GM21423 (cell line): ENCODE results near the gene TTLL12.

ENCODE experiments used
- ATAC-seq: cut with Tn5 transposase; IDR thresholded peaks from one replicate; pipeline ENCODE4 v1.9.1; 2021; ENCODE audit warnings: mild to moderate bottlenecking, moderate library complexity; ENCODE audit not compliant: unreplicated experiment

Gene TTLL12

DNA sequence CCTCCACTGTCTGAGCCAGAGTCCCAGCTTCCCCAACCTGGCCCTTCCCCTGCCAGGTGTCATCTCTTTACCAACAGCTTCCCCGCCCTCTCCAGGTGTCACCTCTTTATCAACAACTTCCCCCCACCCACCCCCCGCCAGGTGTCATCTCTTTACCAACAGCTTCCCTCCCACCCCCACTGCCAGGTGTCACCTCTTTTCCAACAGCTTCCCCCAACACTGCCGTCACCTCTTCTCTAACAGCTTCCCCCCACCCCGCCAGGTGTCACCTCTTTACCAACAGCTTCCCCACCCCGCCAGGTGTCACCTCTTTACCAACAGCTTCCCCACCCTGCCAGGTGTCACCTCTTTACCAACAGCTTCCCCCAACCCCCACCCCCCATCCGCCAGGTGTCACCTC is 29.8 kb upstream of the TTLL12 start:
- no peak for ATAC-seq

GRCh38 chr22:43213962-43214361 is 27.0 kb upstream of the TTLL12 start:
- ATAC-seq, result no peak

GRCh38 chr22:43213051-43213450 is 26.1 kb upstream of the TTLL12 start:
- no peak for ATAC-seq

GRCh38 chr22:43212434-43212952 is 25.6 kb upstream of the TTLL12 start:
- no peak for ATAC-seq

DNA sequence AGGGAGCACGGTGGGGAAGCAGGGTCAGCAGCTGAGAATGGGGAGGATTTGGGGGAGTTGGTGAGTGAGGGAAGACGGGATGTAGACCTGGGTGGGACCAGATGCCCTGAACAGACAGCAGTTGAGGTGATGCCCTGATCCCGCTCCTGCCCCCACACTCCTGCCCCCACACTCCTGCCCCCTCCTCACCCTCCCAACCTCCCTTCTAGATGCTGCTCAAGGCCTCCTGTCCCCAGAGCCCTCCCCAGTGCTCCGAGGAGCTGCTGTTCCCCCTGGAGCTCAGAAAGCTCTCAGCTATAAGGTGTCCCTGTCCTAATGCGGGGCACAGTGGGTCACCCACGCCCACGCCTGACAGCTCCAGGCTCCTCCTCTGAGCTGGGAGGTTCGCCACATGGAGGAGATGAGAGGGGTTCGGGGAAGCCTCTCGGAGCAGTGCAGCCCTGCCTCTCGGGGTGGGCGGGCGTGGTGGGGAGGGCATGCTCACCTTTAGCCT is 25.1 kb upstream of the TTLL12 start:
- ATAC-seq, result no peak

DNA sequence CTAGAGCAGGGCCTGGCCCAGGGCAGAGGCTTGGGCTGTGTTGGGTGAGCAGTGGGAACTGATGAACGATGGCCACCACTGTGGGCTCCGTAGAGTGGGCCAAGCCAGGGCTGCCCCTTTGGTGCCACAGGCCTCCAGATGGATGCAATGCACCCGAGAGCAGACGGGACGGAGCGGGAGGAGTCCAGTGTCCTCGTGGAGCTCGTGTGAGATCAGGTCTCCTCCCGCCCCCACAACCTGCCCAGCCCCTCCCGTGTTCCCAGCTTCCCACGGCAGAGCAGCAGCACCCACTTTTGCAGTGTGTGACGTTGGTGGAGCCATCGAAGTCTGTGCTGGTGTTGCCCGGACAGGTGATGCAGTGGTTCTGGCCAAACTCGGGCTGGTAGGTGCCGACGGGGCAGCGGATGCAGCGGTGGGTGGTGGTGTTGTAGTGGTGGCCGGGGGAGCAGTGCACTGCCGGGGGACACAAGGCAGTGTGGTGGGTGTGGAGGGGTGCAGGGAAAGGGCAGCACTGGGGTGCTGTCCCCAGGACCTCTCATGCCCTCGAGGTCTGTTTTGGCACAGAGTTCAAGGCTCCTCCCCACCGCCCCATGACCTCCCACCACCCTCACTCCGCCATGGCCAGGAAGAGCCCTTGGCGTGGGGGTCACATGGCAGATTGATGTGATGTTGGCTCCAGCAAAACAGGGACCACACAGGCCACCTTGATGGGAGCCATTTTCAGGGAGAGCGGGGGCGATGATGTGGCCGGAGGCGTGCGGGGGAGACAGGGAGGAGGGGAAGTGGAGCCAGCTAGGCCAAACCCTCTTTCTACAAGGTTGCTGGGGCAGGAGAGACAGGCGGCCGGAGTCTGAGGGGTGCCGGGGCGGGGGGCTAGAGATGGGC is 23.9 kb upstream of the TTLL12 start:
- ATAC-seq, result no peak

GRCh38 chr22:43209971-43210370 is 23.0 kb upstream of the TTLL12 start:
- ATAC-seq, result no peak

- ATAC-seq, result no peak
Measured at GRCh38 chr22:43209523-43209890, 22.6 kb upstream of the TTLL12 start.

- no peak for ATAC-seq
Measured at GRCh38 chr22:43208703-43209522, 22.0 kb upstream of the TTLL12 start.

- ATAC-seq, result no peak
Measured at GRCh38 chr22:43207849-43208702, 21.1 kb upstream of the TTLL12 start.

- ATAC-seq, result no peak
Measured at GRCh38 chr22:43207386-43207785, 20.5 kb upstream of the TTLL12 start.

- ATAC-seq, result no peak
Measured at GRCh38 chr22:43206509-43207161, 19.7 kb upstream of the TTLL12 start.

- ATAC-seq, result no peak
Measured at GRCh38 chr22:43205748-43206508, 19.0 kb upstream of the TTLL12 start.

DNA sequence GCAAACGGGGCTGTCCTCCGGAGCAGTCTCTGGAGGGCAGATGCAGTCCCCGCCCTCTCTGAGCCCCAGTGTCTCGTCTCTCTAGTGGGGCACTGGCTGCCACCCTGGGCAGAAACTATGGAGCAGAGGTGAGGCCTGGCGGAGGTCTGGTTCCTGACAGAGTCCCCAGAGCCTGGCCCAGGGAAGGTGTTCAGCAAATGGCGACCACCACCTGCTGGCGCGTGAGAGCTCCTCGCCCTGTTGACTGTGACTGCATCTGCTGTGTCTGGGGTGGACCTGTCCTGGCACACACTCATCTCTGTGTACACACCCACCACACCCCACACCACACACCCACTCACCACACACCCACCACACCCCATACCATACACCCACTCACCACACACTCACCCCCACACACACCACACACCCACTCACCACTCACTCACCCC is 18.3 kb upstream of the TTLL12 start:
- no peak for ATAC-seq

DNA sequence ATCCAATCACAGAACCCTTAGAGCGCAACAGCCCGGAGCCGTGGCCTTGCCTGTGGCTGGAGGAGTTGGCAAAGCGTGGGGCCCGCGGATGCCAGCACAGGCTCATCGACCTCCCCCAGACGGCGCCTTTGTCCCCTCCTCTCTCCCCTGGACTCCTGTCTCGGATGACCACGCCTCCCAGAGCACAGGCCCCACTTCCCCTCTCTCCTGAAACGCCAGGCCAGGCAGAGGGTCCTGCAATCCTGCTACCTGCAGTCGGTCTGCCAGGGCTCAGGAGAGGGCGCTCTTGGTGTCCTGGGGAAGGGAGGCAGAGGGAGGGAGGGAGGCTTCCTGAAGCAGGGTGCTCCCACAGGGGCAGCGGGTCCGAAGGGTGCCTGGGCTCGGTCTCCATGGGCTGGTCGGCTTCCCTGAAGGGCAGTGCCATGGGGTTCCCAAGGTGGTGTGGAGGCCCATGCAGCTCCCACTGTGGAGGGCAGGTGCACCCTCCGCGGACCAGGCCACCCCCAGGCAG is 16.6 kb upstream of the TTLL12 start:
- ATAC-seq, result no peak

- no peak for ATAC-seq
Measured at GRCh38 chr22:43202756-43203410, 15.9 kb upstream of the TTLL12 start.

GRCh38 chr22:43202326-43202725 is 15.4 kb upstream of the TTLL12 start:
- ATAC-seq, result no peak

DNA sequence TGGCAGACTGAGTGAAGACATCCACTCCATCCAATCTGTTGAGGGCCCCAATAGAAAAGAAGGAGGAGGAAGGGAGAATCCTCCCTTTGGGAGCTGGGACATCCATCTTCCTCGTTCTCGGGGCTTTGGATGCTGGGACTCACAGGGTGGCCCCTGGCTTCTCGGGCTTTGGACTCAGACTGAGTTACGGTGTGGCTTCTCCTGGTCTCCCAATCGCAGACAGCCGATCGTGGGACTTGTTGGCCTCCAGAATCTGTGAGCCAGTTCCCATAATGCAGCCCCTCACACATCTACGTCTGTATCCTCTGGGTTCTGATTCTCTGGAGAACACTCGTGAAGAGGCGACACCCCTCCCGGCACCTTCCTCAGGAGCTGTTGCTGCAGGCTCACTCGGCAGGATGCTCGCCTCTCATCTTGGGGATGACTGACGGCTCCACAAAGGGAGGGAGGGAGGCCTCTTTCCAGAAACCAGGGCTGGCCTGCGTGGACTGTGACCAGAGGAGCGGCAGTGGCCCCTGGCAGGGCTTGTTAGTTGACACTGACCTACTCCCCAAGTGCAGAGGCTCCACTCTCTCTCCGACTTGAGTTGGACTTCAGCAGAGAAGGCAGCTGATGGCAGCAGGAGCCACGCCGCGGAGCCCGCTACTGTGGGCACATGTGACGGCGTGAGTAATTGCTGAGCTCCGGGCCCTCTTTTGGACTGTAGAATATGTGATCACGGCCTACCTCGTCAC is 14.7 kb upstream of the TTLL12 start:
- ATAC-seq, result no peak
